ENCODE results near the gene HOXD13.

Gene HOXD13

DNA sequence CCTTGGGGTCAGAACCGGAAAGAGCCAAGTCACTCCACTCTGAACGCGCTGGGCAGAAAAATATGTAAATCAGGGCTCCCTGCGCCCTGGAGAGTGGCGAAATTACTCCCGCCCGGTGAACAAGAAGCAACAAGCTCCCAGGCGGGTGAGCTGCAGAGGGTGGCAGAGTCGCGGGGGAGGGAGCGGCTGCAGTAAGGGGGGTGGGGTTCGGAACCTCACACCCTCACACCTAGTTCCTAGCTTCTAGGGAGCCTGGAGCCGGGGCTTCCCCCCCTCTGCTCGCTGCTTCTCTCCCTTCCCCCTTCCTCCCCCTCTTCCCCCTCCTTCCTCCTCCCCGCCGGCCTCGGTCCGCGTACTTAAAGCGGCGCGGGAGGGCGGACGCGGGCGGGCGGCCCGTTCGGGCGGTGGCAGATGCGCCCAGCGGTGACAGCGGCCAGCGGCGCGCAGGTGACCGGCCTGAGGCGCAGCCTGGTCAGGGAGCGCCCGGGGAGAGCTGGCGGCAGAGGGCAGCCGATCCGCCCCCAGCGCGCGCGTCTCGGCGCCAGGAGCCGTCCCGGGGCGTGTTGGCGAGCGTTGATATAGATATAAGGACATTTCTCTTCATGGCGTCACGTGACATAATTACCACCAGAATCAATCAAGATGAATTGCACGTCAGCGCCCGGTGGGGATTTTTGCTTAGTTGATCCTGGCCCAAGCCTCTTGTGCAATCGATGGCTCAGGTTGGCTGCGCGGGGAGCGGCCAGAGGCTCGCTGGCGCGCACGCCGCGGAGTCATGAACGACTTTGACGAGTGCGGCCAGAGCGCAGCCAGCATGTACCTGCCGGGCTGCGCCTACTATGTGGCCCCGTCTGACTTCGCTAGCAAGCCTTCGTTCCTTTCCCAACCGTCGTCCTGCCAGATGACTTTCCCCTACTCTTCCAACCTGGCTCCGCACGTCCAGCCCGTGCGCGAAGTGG is 14.3 kb downstream of the HOXD13 start, which contains the start of gene HOXD11:
TSS of gene HOXD11 (plus strand) at position 700 of the 959 bp plus-strand sequence. CDS start at position 776, 76 bp downstream.
- no peak for DNase-seq (ENCODE audit: low spot score)

DNA sequence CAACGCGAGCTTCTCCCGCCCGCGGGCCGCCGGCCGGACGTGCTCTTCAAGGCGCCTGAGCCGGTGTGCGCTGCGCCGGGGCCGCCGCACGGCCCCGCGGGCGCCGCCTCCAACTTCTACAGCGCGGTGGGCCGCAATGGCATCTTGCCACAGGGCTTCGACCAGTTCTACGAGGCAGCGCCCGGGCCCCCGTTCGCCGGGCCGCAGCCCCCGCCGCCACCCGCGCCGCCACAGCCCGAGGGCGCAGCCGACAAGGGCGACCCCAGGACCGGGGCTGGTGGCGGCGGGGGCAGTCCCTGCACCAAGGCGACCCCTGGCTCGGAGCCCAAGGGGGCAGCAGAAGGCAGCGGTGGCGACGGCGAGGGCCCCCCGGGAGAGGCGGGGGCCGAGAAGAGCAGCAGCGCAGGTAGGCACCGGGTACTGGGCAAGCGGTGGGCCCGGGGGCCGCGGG is 15.2 kb downstream of the HOXD13 start:
- DNase-seq (ENCODE audit: low spot score) = no peak

DNA sequence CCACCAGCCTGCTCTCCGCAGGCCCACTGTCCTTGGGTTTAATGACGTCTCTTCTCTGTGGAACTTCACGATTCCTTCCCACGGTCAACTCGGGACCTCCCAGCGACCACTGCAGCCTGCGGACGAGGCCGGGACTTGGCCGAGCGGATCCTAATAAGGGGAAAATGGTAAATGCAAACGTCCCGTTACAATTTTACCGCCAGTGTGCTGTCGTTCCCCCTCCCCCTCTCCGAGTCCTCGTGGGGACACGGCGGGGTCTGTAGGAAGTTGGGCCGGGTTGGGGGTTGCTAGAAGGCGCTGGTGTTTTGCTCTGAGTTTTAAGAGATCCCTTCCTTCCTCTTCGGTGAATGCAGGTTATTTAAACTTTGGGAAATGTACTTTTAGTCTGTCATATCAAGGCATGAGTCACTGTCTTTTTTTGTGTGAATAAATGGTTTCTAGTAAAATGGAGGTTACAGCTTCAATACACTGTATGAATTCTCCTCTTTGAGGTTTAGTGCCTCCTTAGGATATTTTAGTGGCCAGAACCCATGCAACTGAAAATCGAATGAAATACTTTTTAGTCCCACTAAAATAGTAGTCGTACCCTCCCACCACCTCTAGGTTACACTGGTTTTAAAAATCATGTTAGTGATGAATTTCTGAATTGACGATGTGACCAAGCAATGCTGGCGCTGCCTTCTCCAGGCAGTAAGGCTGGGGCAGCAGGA is 16.8 kb downstream of the HOXD13 start:
- no peak for DNase-seq (ENCODE audit: low spot score)

DNA sequence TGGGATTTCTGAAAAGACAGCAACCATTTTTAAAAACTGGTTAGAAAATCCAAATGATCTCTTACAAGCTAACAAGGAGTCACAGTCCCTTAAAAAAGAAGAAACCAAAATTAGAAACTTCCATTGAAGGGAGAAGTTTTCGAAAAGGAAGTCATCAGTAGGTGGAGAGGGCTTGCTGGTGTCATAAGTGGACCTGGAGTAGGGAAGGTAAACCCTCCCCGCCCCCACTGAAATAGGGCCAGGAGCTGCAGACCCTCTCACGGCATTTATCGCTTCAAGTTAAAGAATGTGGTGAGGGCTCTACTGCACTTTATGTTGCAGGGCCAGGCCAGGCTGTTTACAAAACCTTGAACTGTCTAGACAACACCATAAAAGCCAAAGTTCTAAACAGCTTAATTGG is 17.4 kb downstream of the HOXD13 start:
- no peak for DNase-seq (ENCODE audit: low spot score)

DNA sequence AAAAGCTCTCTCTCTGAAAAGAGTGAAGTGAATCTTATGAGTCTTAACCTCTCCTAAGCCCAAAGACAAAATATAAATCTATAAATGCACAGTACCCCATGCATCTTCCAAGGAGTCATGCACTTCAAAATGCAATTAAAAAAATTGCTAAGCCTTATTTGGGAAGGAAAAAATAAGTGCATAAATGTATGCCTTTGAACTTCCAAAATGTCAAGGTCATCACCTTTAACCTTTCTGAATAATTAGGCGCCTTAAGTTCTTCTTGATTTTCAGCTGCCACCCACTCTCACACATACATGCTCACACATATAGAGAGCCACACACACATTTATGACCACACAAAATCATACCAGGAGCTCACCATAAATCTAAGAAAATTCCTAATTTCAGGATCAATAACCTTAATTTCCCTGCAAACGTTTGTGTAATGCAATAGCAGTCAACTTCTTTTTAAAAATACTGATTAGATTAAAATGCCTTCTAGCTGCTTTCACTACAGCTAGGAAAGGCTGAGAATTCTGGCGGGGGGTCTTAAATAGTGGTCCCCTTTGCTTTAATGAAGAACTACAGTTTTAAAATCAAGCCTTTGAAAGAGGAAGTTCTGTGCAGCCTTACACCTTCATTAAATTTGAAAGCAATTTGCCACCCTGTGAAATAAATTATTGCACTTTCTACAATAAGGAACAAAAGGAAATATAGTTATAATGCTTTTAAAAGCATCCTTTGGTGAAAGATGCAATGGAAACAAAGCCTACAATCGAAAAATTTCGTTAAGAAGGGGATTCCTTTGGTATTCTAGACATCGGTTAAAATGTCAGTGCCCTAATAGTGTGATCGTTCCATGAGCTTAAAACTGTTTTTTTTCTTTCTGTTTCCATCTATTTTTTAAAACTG is 18.1 kb downstream of the HOXD13 start:
- no peak for DNase-seq (ENCODE audit: low spot score)

DNA sequence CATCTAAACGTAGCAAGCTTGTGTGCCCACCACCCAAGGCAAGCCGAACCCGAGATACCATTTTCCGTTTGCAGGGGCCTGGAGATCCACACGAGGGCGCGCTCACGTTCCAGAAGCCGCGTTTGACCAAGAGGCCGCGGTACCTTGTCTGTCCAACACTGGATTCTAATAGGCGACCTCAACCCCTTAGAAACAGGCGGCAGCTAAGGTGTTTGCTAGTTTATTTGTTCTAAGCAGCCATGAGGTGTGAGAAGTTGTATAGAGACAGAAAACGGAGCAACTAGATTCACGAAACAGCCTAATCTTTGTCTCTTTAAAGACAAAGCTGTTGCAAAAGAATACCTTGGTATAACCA is 18.8 kb downstream of the HOXD13 start:
- DNase-seq (ENCODE audit: low spot score) = peak; percentile 41

DNA sequence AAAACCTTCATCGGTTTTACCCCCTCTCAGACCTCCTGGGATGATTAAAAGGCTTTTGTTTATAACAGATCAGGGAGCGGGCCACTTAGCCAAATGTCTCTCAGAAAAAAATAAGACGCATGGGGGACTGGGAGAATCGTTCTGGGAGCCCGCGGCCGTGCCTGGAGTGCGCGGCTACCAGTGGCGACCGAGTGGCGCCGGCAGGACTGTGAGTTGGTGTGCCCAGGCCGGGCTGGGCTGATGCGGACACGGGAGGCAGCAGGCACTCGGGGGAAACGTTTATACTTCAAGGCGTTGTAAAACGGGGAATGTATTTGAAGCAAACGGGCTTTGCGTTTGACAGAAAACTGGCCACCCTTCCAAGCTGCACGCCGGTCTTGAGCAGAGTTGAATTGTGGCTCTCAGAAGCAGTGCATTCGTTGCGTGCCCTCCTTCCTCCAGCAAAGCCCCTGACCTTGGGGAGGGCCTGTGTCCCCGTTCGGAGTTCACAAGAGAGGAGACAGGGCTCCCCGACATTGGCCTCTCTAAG is 19.4 kb downstream of the HOXD13 start:
- DNase-seq (ENCODE audit: low spot score) = no peak

DNA sequence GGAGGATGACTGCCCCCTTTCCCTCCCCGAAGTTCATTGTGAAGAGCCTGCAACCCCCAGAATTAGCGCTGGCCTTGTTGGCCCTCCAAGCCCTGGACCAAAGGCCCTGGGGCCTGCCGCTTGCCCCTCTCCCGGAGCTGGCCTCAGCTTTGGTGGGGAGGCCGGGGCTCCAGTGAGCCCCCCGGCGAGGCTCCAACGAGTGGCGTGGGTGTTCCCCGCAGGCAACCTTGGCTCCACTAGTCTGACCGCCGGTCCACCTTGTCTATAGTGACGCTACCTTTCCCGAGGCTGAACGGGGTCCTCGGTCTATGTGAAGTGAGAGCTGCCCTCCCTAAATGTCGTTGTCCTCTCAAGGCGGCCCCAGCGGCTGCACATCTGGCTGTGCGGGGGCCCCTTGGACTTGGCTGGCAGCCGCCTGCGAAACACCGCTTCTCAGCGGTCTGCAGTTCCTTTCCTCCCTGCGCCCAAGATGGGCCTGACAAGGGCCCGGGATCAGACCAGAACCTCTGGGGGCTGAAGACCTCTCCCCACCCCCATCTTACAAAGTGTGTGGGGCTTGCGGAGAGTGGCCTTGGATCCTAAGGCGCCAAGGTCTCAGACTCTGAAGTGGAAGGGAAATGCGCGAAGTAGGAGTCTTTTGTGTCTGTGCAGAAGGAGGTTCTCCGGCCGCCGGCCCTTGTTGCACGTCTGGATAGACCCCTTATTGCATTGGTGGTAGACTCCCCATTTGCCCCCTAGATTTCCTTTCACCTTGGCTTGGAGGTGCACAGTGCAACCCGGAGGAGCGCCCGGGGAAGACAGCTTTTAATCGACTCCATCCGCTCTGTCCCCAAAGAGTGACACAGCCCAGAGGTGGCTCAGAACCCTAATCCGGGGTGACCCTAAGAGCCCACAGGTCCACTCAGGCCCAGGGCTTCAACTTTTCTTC is 20.1 kb downstream of the HOXD13 start:
- DNase-seq (ENCODE audit: low spot score) = no peak

DNA sequence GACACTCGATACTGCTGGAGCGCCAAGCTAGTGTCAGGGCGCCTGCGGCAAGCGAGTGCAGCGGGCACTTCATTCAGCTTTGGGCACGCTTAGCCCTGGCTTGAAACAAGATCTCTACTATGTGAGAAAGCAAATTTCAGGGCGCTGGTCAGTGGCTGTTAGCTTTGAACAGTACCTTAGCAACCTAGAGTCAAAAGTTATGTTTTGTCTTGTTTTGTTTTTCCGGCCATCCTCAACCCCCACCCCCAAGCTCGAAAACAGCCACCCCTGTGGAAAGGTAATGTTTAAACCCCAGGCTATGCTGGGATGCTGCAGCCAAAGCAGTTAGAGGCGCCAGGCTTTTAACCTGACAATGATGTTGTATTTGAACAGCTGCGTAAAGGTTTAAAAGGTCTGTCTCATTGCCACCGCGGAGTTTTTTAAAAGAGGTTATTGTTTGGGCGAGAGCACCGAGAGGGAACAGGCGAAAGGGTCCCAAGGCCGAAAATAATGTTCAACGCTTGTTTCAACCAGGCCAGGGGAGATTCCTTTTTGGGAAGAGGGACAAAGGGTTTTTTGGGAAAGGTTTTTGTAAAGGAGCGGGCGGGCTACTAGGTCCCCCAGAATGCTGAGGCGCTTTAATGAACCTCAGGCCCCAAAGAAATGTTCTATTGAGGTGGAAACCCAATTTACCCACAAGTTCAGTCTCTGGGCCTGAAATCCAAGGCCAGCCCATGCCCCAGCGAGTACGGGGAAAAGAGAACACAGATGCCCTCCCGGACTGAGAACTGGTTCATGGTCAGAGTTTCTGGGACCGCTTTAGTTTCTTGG is 21.8 kb downstream of the HOXD13 start:
- no peak for DNase-seq (ENCODE audit: low spot score)

DNA sequence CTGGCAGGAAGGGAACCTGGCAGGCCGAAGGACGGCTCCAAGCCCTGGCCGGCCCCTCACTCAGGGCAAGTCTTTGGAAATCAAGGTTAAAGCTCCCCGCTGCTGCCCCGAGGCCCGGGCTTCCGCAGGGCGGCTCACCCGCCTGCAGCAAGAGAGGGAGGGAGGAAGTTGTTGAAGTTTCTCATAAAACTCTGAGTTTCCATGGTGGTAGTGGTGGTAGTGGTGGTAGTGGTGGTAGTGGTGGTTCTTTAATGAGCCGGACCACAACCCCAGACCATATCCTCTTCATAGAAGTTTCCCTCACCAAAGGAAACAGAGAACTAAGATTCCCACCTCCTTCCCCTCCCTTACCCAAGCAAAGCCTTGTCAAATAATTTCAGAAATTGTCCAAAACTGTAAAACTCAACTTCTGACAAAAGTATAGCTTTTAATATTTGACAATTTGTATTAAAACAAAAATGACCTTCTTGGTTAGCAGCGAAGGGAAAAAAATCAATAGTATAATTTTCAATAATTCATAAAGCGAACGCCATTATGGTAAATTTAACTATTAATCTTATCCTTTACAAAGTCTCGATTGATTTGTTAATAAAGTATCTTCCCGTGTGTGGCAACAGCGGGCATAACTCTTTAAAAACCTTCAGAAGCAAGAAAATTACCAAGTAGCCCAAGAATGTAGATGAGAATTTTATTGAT is 22.6 kb downstream of the HOXD13 start:
- DNase-seq (ENCODE audit: low spot score) = no peak

DNA sequence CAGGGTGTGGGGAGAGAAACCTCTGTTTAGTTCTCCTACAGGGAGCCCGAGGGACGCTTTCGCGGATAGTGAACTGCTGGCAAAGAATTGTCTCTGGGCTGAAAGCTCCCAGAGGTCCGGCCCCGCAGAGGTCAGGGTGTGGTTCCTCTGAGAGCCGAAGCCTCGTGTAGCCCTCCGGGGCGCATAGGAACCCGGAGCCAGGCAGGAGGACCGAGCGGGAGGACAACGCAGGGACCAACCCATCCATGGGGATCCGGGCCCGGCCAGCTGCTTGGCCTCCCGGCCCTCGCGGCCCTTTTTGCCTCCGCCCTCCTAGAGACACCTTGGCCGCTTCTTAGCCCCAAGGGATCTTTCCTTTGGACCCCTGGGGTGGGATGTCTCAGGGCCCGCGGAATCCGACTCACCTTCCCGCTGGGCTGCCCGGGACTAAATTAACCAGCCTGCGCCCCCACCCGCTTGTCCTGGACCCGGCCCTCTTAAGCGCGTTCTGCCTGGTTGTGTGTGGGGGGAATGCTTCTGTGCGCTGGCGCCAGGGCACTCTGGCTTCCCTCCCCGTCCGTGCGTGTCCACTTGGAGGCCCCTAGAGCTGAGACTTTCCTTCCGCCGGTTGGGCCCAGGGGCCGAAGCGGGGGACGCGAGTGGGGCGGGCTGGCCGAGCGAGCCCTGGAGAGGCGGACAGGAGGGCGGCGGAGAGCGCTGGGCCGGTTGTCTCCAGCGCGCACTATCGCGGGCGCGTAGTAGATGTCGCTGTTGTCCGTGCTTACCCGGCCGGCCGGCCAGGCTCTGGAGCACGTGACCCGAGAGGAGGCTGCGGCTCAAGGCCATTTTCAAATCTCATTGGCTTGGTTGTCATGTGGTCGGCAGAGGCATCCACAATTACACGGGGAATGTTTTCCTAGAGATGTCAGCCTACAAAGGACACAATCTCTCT is 23.6 kb downstream of the HOXD13 start, which contains the start of gene HOXD10:
TSS of gene HOXD10 (plus strand) at position 896 of the 931 bp plus-strand sequence. CDS start 56 bp downstream, outside the sequence.
- no peak for DNase-seq (ENCODE audit: low spot score)

DNA sequence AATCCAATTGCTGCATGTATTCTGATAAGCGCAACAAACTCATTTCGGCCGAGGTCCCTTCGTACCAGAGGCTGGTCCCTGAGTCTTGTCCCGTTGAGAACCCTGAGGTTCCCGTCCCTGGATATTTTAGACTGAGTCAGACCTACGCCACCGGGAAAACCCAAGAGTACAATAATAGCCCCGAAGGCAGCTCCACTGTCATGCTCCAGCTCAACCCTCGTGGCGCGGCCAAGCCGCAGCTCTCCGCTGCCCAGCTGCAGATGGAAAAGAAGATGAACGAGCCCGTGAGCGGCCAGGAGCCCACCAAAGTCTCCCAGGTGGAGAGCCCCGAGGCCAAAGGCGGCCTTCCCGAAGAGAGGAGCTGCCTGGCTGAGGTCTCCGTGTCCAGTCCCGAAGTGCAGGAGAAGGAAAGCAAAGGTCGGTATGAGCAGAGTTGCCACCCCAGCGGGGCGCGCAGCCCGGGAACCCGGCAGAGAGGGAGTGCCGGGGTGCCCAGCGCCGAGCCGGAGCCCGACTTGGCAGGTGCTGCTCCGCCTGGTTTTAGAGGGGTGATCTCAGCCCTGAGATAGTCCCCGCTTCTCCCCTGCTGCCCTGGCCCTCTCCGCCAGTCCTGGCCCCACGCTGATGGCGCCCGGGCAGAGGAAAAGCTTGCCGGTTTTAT is 24.8 kb downstream of the HOXD13 start:
- no peak for DNase-seq (ENCODE audit: low spot score)

DNA sequence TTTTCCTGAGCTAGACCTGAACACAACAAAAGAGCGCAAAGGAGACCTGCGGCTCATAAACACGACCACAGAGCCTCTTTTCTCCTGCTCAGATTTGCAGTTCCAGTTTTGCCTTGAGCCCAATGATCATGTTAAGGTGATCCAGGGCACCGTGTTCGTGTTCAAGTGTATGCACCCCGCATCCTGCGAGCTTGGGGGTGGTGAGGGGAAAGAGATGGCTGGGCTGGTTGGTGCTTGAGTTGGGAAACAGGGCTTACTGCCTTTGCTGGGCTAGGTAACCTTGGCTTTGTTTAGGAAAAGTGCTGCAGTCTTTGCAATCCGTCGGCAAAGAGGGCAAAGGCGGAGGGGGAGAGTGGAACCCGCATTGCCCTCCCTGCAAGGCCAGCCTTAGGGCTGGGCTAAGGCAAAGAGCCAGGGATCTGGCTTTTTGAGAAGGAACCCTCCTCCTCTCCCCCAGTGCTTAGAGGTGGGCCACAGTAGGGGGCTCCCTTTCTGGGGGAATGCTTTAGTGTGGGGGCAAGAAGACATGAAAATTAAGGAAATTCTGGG is 25.4 kb downstream of the HOXD13 start:
- no peak for DNase-seq (ENCODE audit: low spot score)

DNA sequence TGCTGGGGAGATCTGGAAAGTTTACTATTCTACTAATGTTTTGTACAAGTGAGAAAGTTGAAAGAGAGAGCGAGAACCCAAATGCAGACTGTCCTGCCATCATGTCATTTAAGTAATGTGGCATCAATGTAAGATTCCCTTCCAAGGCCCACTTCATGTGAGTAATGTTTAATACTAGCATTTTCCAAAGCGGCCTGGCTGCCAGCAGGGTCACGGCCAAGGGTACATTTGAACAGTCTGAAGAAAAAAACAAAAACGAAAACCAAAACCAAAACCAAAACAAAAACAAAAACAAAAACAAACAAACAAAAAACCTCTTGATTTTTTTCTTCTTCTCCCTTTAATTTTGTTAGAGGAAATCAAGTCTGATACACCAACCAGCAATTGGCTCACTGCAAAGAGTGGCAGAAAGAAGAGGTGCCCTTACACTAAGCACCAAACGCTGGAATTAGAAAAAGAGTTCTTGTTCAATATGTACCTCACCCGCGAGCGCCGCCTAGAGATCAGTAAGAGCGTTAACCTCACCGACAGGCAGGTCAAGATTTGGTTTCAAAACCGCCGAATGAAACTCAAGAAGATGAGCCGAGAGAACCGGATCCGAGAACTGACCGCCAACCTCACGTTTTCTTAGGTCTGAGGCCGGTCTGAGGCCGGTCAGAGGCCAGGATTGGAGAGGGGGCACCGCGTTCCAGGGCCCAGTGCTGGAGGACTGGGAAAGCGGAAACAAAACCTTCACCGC is 26.2 kb downstream of the HOXD13 start:
- DNase-seq (ENCODE audit: low spot score) = no peak

DNA sequence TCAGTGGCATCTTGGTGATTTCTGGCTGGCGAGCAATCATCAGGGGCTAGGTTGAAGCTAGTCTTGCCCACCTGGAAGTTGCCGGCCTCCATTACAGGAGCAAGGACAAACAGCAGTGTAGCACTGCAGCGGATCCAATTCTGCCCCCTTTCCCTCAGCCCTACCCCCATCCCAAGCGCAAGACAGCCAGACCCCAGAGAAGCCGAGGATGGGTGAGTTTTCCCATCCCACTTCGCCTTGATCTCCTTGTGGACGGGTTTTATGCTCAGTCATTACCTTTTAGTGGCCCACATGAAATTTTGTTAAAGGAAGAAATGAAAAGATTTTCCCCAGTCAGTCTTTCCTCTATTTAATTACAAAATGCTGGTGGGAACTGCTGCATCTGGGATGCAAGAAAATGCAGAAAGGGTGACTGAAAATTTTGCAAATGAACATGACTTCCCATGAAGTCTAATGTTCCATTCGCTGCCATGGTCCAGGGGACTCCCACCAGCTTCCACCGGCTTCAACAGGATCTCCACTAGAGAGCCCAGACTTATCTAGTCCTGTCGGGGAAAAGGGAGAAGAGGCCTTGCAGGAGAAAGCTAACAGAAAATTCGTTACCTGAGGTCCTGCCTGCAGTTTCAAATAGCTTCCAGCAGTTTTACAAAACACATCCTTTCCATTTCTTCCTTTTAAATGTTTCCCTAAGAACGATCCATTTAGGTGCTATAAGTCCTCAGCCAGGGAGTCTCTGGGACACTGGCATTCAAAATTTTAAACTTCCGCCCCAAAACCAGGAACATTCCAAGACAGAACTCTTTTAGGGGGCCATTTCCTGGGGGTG is 28.1 kb downstream of the HOXD13 start:
- DNase-seq (ENCODE audit: low spot score) = no peak
